ENCODE data around the gene L3MBTL3.

The L3MBTL3 gene

GRCh38 chr6:130187335-130188206 is 169.2 kb downstream of the L3MBTL3 start:
- no peak for DNase-seq

DNA sequence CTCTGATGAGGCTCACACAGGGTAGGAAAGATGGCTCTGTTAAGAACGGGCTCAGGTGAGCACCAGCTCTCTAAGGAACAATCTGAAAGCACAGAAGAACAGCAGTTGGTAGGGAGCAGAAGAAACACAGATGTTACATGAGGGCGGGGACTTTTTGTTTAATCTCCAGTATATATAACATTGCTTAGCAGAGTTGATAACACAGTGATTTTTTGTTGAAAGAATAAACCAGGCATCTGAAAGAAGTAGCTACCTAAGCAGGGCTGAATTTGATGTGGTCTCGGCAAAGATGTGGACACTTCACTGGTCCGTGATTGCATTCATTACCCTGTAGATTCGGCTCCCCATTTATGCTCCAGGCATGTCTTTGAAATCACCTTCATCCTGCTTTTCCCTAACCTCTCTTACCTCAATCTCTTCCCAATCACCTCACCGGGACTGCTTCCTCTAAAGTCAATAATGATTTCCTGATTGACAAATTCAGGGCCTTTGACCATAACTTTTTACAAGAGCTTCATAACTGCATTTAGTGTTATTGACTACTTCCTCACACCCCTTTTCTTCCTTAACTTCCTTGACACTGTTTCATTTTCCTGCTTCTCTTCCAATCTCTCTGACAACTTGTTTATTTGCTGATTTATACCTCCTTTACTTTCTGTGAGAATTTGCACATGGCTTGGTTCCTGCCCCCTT is 170.0 kb downstream of the L3MBTL3 start:
- DNase-seq = no peak

- DNase-seq = no peak
Observed at GRCh38 chr6:130189531-130190397, 171.4 kb downstream of the L3MBTL3 start.

Measured in fibroblast of skin of scalp (primary cell).